Activated CD4-positive, alpha-beta T cell treated with anti-CD3 and anti-CD28 coated beads for 36 hours (primary cell): ENCODE measurements around the gene HDX. TPM values are rescaled to one million over a fixed set of nuclear protein-coding genes. Genes with fewer than 3 reads are reported as not detected.

Source experiments
- ATAC-seq: fragments of 200-7000 bp; cut with Tn5 transposase; one replicate; pipeline ENCODE4 v1.10.0; 2021; ENCODE audit warnings: mild to moderate bottlenecking, moderate library complexity
- CTCF ChIA-PET: fragments of 350-600 bp; sonication (Branson Sonifier 250); formaldehyde crosslinking; loops from one replicate; lab custom pipeline; 2021; ENCODE audit warnings: antibody characterized with exemption; lab: Charles Lee
- POLR2A ChIA-PET: fragments of 350-600 bp; sonication (Branson Sonifier 250); formaldehyde crosslinking; loops from one replicate; lab custom pipeline; 2021; ENCODE audit warnings: antibody characterized with exemption, inconsistent platforms; lab: Charles Lee
- DNase-seq: peaks from one replicate; pipeline ENCODE4 v3.0.0-alpha.2; 2020
- H3K27ac Mint-ChIP-seq: one replicate; pipeline ENCODE4 v1.8.0; 2021; ENCODE audit warnings: mixed read lengths
- H3K27me3 Mint-ChIP-seq: one replicate; pipeline ENCODE4 v1.8.0; 2021; ENCODE audit warnings: mixed read lengths
- H3K36me3 Mint-ChIP-seq: one replicate; pipeline ENCODE4 v1.8.0; 2021; ENCODE audit warnings: low read depth, mixed read lengths
- H3K4me1 Mint-ChIP-seq: one replicate; pipeline ENCODE4 v1.8.0; 2021; ENCODE audit warnings: mixed read lengths
- H3K4me3 Mint-ChIP-seq: one replicate; pipeline ENCODE4 v1.8.0; 2021; ENCODE audit warnings: mild to moderate bottlenecking, moderate library complexity, mixed read lengths
- H3K9me3 Mint-ChIP-seq: one replicate; pipeline ENCODE4 v1.8.0; 2021; ENCODE audit warnings: low read depth, mixed read lengths
- intact Hi-C, 2 experiments: fragments of 100-400 bp; cut with DNase I in 1 of 2; cut with micrococcal nuclease in 1 of 2; formaldehyde crosslinking; loops; one replicate each; pipeline versions ENCODE4 v1.14.2 to v1.15.1; 2022 to 2024; cut with DNase I, micrococcal nuclease
- total RNA-seq, 2 experiments: library from RNA; stranded (reverse); gene quantifications; one replicate each; pipeline ENCODE4 v1.2.3, GENCODE V29; 2021

HDX gene
- total RNA-seq, 2 experiments from 2014 or later = 1.5 to 2.6 TPM

DNA sequence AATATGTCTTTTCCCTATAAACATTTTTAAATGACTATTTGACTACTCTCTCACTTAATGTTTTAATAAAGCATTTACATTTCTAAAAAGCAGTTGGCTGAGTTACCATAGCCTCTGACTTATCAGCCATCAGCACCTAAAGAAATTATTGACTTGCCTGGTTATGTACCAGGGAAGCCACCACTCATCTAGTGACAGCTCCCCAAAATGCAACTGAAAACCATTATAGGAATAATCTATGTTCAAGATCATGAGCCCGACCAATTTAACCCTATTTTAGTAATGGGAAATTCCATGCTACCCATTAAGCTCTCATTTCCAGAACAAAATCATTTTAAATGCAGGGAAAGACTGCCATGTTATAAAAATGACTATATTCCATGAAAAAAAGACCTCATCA is 34.4 kb downstream of the HDX start:
- DNase-seq (no peak), ATAC-seq (no peak)
- Mint-ChIP-seq H3K9me3 (peaks cover 5% of the 10 kb centered on the region), H3K4me1 (no peaks in the 10 kb centered on the region), H3K27me3 (no peaks in the 10 kb centered on the region), H3K36me3 (peaks cover 1% of the 10 kb centered on the region), H3K27ac (no peak overlapping the region), H3K4me3 (no peak overlapping the region)
- ChIA-PET CTCF (no interaction called here), POLR2A (no interaction called here)
- intact Hi-C loops = no loop called here

DNA sequence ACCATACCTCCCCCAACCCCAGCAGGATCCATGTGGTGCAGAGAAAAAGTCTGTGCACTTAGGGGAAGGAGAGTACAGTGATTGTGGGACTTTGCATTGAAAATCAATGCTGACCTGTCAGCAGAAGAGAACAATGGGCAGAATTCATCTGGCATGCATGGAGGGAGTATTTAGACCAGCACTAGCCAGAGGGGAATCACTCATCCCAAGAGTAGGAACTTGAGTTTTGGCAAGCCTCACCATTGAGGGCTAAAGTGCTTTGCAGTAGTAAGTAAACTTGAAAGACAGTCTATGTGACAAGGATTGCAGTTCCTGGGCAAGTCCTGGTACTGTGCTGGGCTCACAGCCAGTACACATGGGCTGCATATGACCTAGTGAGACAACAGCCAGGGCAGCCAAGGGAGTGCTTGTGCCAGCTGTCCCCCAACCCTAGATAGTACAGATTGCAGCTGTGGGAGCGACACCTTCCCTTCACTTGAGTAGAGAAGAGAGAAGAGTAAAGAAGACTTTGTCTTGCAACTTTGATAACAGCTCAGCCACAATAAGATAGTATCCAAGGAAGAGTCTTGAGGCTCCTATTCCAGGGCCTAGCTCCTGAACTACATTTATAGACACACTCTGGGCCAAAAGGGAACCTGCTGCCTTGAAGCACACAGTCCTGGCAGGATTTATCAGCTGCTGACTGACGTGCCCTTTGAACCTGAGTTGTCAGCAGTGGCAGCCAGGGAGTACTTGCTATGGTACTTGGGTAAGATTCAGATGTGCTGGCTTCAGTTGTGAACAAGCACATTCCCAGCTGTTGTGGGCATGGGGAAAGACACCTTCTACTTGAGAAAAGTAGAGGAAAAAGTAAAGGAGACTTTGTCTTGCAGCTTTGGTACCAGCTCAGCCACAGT is 48.7 kb downstream of the HDX start:
- no peak overlapping the region for H3K27ac Mint-ChIP-seq
- CTCF ChIA-PET = no interaction called here
- no peaks in the 10 kb centered on the region for H3K27me3 Mint-ChIP-seq
- H3K36me3 Mint-ChIP-seq = peaks cover 4% of the 10 kb centered on the region
- ATAC-seq (no peak), DNase-seq (no peak)
- H3K9me3 Mint-ChIP-seq = peaks cover 5% of the 10 kb centered on the region
- POLR2A ChIA-PET = no interaction called here
- H3K4me1 Mint-ChIP-seq = no peaks in the 10 kb centered on the region
- no peak overlapping the region for H3K4me3 Mint-ChIP-seq
- intact Hi-C loops = no loop called here

DNA sequence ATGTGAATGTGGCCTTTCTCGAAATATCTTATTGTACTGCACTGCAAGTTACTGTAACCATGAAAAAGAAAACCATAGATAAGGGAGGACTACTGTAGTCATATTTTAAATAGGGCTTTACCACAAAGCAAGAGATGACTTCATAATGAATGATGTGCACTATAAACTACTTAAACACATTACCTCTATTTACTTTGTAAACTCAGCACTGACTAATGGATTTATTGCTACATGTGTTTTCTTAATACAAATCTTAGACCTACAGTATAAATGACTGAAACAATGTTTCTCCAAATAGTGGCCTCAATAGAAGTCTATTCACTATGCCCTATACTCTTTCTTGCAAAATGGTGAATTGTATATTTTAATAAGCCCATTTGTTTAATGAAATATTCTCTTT is 61.1 kb downstream of the HDX start:
- no peaks in the 10 kb centered on the region for H3K27me3 Mint-ChIP-seq
- intact Hi-C loops = no loop called here
- POLR2A ChIA-PET = no interaction called here
- H3K4me3 Mint-ChIP-seq = no peak overlapping the region
- CTCF ChIA-PET = no interaction called here
- H3K27ac Mint-ChIP-seq = no peak overlapping the region
- ATAC-seq (no peak), DNase-seq (no peak)
- H3K4me1 Mint-ChIP-seq = no peaks in the 10 kb centered on the region
- H3K9me3 Mint-ChIP-seq = peaks cover 5% of the 10 kb centered on the region
- peaks cover 5% of the 10 kb centered on the region for H3K36me3 Mint-ChIP-seq

DNA sequence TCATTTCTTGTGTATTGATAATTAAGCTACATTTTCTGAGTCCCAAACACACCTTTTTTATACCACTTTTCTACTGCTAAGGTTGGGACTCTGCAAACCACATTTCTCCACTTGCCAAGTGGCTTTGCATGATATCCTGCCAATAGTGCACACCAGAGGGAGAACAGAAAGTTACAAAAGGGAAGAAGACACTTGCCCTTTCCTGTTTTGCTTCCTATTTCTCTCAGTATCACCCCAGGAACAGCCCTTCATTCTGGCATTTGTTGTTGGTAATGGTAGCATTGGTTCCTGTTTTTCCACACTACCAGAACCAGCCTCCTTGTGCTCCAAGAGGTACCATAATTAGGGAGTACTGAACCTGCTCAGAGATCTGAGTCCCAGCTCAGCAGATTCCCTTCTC is 87.1 kb downstream of the HDX start:
- H3K4me3 Mint-ChIP-seq = no peak overlapping the region
- intact Hi-C loops = no loop called here
- no peak for DNase-seq
- H3K4me1 Mint-ChIP-seq = no peaks in the 10 kb centered on the region
- H3K36me3 Mint-ChIP-seq = peaks cover 2% of the 10 kb centered on the region
- no peaks in the 10 kb centered on the region for H3K27me3 Mint-ChIP-seq
- ChIA-PET CTCF (no interaction called here), POLR2A (no interaction called here)
- H3K9me3 Mint-ChIP-seq = peaks cover 10% of the 10 kb centered on the region
- H3K27ac Mint-ChIP-seq = no peak overlapping the region
- ATAC-seq = no peak

DNA sequence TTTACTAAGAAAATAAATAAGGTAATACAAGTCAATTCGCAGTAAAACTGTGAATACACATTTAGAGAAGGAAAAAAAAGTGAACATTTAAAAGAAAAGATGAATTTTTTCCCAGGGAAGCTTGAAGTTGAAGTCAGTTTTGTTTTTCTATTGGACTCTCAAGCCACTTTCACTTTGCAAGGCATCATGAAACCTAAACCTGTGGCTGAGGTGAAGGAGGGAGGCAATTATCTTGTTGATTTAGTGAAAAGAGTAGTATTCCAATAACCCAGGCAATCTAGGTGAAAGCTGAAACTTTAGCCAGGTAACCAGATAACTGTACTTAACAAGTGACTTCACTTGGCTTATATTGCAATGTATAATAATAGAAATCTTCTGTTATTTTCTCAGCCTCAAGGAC is 138.6 kb downstream of the HDX start:
- H3K27me3 Mint-ChIP-seq = no peaks in the 10 kb centered on the region
- no peak overlapping the region for H3K4me3 Mint-ChIP-seq
- no peak for ATAC-seq
- ChIA-PET POLR2A (no interaction called here), CTCF (no interaction called here)
- no peaks in the 10 kb centered on the region for H3K9me3 Mint-ChIP-seq
- H3K4me1 Mint-ChIP-seq = no peaks in the 10 kb centered on the region
- DNase-seq = no peak
- no peaks in the 10 kb centered on the region for H3K36me3 Mint-ChIP-seq
- no peak overlapping the region for H3K27ac Mint-ChIP-seq
- intact Hi-C loops = no loop called here

DNA sequence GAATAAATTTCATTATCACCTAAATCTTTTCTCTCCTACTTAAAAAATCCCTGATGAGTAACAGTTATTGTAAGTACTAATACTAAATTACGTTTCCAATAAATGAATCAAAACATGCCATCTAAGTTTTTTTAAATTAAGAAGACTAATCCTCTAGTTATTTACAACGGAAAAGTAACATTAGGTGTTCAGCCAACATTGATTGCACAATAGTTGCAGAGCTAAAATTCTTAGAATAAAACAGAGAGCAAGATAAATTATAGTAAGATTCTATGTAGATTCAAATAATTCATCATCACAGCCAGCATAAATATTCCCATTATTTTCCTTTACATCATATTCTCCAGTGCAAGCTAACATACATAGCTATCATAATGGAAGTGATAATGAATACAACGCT is 139.2 kb downstream of the HDX start:
- Mint-ChIP-seq H3K27me3 (no peaks in the 10 kb centered on the region), H3K9me3 (no peaks in the 10 kb centered on the region), H3K4me3 (no peak overlapping the region), H3K4me1 (no peaks in the 10 kb centered on the region), H3K36me3 (no peaks in the 10 kb centered on the region), H3K27ac (no peak overlapping the region)
- ATAC-seq (no peak), DNase-seq (no peak)
- POLR2A ChIA-PET = no interaction called here
- CTCF ChIA-PET = no interaction called here
- intact Hi-C loops = no loop called here

DNA sequence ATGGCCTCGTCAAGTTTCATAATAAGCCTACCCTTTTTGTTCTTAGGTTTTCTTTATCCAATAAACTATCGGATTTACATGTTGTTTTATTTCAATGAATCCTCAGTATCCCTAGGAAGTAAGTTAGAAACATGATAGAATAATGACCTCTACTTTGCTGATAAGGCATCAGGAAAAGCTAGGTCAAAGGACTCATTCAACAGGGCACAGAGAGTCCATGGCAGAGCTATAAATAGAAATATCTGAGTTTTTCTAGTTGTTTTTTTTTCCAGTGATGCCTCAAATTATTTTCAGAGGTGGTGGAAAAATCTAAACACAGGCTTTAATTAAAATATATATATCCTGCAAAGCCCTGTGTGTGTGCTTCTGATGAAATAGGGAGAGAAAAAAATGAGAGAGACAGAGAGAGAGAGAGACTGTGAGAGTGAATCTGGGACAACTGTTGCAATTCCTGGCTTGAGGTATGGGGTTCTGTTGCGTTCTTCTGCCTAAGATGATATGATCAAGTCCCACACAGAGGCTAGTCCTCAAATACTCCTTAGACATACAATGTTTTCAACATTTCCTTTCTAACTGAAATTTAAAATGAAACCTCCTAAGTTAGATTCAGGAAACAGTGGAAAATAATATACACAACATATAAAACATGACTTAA is 139.9 kb downstream of the HDX start:
- POLR2A ChIA-PET = no interaction called here
- DNase-seq = no peak
- no peak for ATAC-seq
- intact Hi-C loops = no loop called here
- no peaks in the 10 kb centered on the region for H3K36me3 Mint-ChIP-seq
- no peaks in the 10 kb centered on the region for H3K27me3 Mint-ChIP-seq
- H3K27ac Mint-ChIP-seq = no peak overlapping the region
- H3K4me3 Mint-ChIP-seq = no peak overlapping the region
- CTCF ChIA-PET = no interaction called here
- H3K9me3 Mint-ChIP-seq = no peaks in the 10 kb centered on the region
- H3K4me1 Mint-ChIP-seq = no peaks in the 10 kb centered on the region

DNA sequence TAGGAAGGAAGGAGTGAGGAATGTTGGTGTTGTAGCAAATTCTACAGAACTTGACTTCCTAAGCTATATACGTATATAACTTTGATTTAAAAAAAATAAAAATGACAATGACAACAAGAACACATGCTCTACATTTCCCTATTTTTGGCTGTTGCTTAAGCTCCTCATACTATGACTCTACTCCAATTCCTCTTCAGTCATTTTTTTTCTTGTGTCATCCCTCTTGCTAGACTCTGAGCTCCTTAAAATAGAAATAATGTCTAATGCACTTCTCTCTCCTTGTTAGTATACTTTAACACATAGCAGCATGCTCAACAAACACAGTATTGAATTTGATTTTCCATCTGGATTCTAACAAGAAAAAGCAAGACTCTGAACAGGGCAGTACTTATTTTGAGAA is 144.0 kb downstream of the HDX start:
- H3K9me3 Mint-ChIP-seq = no peaks in the 10 kb centered on the region
- H3K36me3 Mint-ChIP-seq = no peaks in the 10 kb centered on the region
- DNase-seq (no peak), ATAC-seq (no peak)
- intact Hi-C loops = no loop called here
- ChIA-PET CTCF (no interaction called here), POLR2A (no interaction called here)
- H3K27ac Mint-ChIP-seq = no peak overlapping the region
- H3K27me3 Mint-ChIP-seq = no peaks in the 10 kb centered on the region
- no peak overlapping the region for H3K4me3 Mint-ChIP-seq
- H3K4me1 Mint-ChIP-seq = no peaks in the 10 kb centered on the region

DNA sequence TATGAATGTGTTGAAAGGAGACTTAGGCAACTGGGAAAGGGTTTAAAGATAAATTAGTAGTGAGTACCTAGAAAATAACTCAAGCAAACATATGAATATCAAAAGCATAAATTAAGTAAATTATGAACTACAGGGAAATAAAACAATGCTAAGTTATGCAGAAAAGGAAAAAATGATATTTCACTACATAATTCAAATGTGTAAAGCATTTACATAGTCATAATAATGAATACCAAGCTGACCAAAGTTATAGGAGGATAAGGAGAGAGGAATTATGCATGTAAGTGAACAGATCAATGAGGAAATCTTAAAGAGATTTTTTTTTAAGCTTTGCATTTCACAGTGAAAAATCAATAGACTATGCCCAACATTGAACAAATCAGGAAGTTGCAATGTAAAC is 145.0 kb downstream of the HDX start:
- Mint-ChIP-seq H3K27ac (no peak overlapping the region), H3K4me1 (no peaks in the 10 kb centered on the region), H3K27me3 (no peaks in the 10 kb centered on the region), H3K4me3 (no peak overlapping the region), H3K36me3 (no peaks in the 10 kb centered on the region), H3K9me3 (no peaks in the 10 kb centered on the region)
- no peak for DNase-seq
- CTCF ChIA-PET = no interaction called here
- no peak for ATAC-seq
- intact Hi-C loops = no loop called here
- POLR2A ChIA-PET = no interaction called here

DNA sequence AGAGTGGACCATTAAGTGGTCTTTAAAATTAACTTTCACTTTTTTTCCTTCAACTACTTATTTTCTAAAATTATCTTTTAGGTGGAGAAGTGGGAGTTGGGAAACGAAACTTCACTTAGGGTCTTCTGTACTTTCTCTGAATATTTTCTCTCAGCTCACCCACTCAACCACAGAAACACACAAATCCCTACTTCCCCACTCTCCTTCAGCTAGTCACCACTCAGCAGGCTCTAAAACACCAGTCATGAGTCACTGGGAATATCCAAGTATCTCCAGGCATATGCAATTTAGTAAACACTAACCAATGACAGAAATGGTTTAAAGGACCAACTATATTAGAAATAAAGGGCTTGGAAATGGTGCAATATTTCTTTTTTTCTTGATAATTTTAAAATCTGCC is 161.3 kb downstream of the HDX start:
- ChIA-PET POLR2A (no interaction called here), CTCF (no interaction called here)
- ATAC-seq = no peak
- no peak for DNase-seq
- H3K36me3 Mint-ChIP-seq = no peaks in the 10 kb centered on the region
- H3K9me3 Mint-ChIP-seq = no peaks in the 10 kb centered on the region
- H3K4me3 Mint-ChIP-seq = no peak overlapping the region
- H3K4me1 Mint-ChIP-seq = no peaks in the 10 kb centered on the region
- H3K27ac Mint-ChIP-seq = no peak overlapping the region
- H3K27me3 Mint-ChIP-seq = no peaks in the 10 kb centered on the region
- intact Hi-C loops = no loop called here

DNA sequence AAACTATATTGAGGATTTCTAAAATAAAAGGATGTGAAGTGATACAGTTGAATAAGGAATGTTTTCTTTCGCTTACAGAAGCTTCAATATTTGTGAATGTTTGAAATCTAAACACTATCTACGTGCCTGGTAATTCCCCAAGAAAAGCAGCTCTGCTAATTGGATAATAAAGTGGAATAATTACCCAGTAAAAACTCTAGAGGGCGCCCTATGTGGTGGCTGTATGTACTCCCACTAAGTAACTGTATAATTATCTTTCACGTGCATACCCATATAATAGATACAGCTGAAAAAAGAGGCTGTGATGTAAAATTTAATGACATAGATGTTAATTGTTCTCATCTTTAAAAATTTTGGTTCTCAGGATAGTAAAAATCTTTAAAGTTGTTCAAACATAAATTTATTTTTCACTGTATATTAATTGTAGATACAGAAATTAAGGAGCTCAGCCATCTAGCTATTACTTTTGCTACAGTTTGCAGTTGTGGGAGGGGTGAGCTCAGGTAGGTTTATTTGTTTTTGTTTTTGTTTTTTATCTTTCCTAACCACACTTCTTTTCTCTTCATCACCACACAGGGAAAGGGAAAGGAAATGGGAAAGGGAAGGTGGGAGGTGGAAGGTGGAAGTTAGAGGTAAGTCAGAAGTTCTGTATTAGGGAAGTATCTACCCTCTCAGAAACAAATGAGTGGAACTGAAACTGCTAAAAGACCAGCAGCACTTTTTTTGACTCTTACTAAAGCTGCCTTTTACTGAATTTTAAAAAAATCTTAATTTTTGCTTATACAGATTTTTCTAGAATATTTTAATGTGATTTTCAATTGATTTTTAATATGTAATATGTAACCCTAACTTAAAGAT is 162.5 kb downstream of the HDX start:
- ChIA-PET CTCF (interaction anchor here (0.6 kb wide), 1 partner anchor 11 kb away, joined by 3 read pairs; no protein-coding TSS in a partner anchor), POLR2A (no interaction called here)
- DNase-seq (no peak), ATAC-seq (no peak)
- H3K9me3 Mint-ChIP-seq = no peaks in the 10 kb centered on the region
- no peak overlapping the region for H3K27ac Mint-ChIP-seq
- no peak overlapping the region for H3K4me3 Mint-ChIP-seq
- H3K36me3 Mint-ChIP-seq = no peaks in the 10 kb centered on the region
- intact Hi-C loops = no loop called here
- no peaks in the 10 kb centered on the region for H3K4me1 Mint-ChIP-seq
- no peaks in the 10 kb centered on the region for H3K27me3 Mint-ChIP-seq
